Ovary (tissue), 9 donors: ENCODE measurements around the gene PTPRQ. TPM values are rescaled to one million over a fixed set of nuclear protein-coding genes. Genes with fewer than 3 reads are reported as not detected.

Source experiments
- DNase-seq, 5 donors: peaks; one replicate each; pipeline ENCODE4 v3.0.0-alpha.2; 2019 to 2020
- H3K27ac ChIP-seq, 2 donors: fragments of 200-600 bp; one replicate each; pipeline versions ENCODE4 v1.5.1 to v1.8.0; 2019 to 2022
- H3K27me3 ChIP-seq: fragments of 200-600 bp; one replicate; pipeline ENCODE4 v1.8.0; 2022
- H3K36me3 ChIP-seq: fragments of 200-600 bp; sonication (generic); one replicate; pipeline ENCODE4 v1.5.1; 2019
- H3K4me1 ChIP-seq: one replicate; pipeline ENCODE4 v1.8.1; 2013; ENCODE audit warnings: mild to moderate bottlenecking, moderate library complexity; ENCODE audit not compliant: insufficient read depth
- H3K4me3 ChIP-seq: fragments of 200-600 bp; sonication (generic); one replicate; pipeline ENCODE4 v1.5.1; 2017
- H3K9me3 ChIP-seq, 2 donors: fragments of 200-600 bp in 1 of 2; sonication (generic) in 1 of 2; one replicate each; pipeline versions ENCODE4 v1.5.1 to v1.8.1; 2013 to 2019; ENCODE audit warnings: mild to moderate bottlenecking in 1 of 2, moderate library complexity in 1 of 2
- CTCF ChIP-seq, 3 donors: fragments of 450-650 bp in 2 of 3; fragments of 200-600 bp in 1 of 3; IDR thresholded peaks; one replicate each; pipeline versions ENCODE4 v1.5.1 to v1.8.0; 2016 to 2022; ENCODE audit warnings: antibody characterized with exemption in 3 of 3, mild to moderate bottlenecking in 1 of 3
- EP300 ChIP-seq: sonication (generic); formaldehyde crosslinking; IDR thresholded peaks from one replicate; pipeline ENCODE4 v1.6.1; 2017; ENCODE audit warnings: antibody characterized with exemption
- POLR2A ChIP-seq: fragments of 450-650 bp; IDR thresholded peaks from one replicate; pipeline ENCODE4 v1.6.1; 2017; ENCODE audit warnings: antibody characterized with exemption, mild to moderate bottlenecking, moderate library complexity
- WGBS, 3 donors: extraction: QIAGEN DNeasy Blood & Tissue Kit in 1 of 3; methylation state at CpG; one replicate each; pipeline versions ENCODE4 v1.1.5 to v1.1.7; 2013 to 2017; 5-methylcytosine and 5-hydroxymethylcytosine counted together
- intact Hi-C, 4 donors: fragments of 100-400 bp; cut with DNase I; formaldehyde crosslinking; loops; one replicate each; pipeline versions ENCODE4 v1.11.0 to v1.15.1; 2022 to 2023
- polyA plus RNA-seq, 2 donors: library from polyadenylated mRNA; stranded (reverse); fragments of 200-250 nt in 1 of 2; fragments of 350-450 nt in 1 of 2; fragmentation: Illumina TruSeq in 1 of 2; extraction: RNeasy Lipid Tissue Mini Kit (QIAGEN cat#74804) in 1 of 2; gene quantifications; one replicate each; pipeline ENCODE4 v1.2.3, GENCODE V29; 2013 to 2014
- total RNA-seq, 7 donors: library from RNA; depleted of rRNA in 2 of 7; stranded (reverse); fragments of >200 nt in 2 of 7; fragmentation: NEBNext Ultra II Directional in 3 of 7; extraction: Animal tissue kit (Norgen Biotek cat#: 25700) in 3 of 7; gene quantifications; one replicate each; pipeline versions ENCODE4 v1.1.0 to v1.2.4, GENCODE V29; 2016 to 2023
- donor health status: DM: no; HTN: no; CAD: no; lungs with moderate emphysema.
- donor health status: DM: no; HTN: no; CAD: no.
- donor health status: Bipolar disorder and iron deficiency.
- donor health status: DM: yes; HTN: yes; CAD: no.
- donor health status: DM: no; HTN: no; CAD: no.
- donor health status: DM: yes; HTN: yes; CAD: no.

Gene PTPRQ
- total and polyA plus RNA-seq, 9 donors: 0.05 to 18.8 (median 0.23) TPM

- H3K4me3 ChIP-seq: no peak overlapping the region
- H3K9me3 ChIP-seq: no peaks in the 10 kb centered on the region
- H3K4me1 ChIP-seq: no peaks in the 10 kb centered on the region
- no peak for DNase-seq
- H3K36me3 ChIP-seq: no peaks in the 10 kb centered on the region
- intact Hi-C loops: no loop called here
- no peak overlapping the region for H3K27ac ChIP-seq
- TF ChIP-seq POLR2A: no peak
- TF ChIP-seq EP300: no peak
- no peak for TF ChIP-seq CTCF (IDR thresholded peaks at IDR 0.05)
- 51 to 66% (median 55%) methylated on average over 5 of the region's 5 CpGs for WGBS, 3 donors
- H3K27me3 ChIP-seq: no peaks in the 10 kb centered on the region
Measured at GRCh38 chr12:80598004-80598606, 154.1 kb downstream of the PTPRQ start.

- Histone ChIP-seq H3K27me3 (no peaks in the 10 kb centered on the region), H3K4me3 (no peak overlapping the region), H3K36me3 (no peaks in the 10 kb centered on the region), H3K4me1 (no peaks in the 10 kb centered on the region), H3K27ac (no peak overlapping the region), H3K9me3 (no peaks in the 10 kb centered on the region)
- DNase-seq: no peak
- 88 to 96% (median 93%) methylated on average over 3 of the region's 3 CpGs for WGBS, 3 donors
- intact Hi-C loops: no loop called here
- TF ChIP-seq CTCF (IDR thresholded peaks at IDR 0.05) (no peak), EP300 (no peak), POLR2A (no peak)
Measured at GRCh38 chr12:80602455-80602854, 158.4 kb downstream of the PTPRQ start.

- H3K9me3 ChIP-seq: no peaks in the 10 kb centered on the region
- 82 to 86% (median 84%) methylated on average over 3 of the region's 3 CpGs for WGBS, 3 donors
- no peaks in the 10 kb centered on the region for H3K4me1 ChIP-seq
- no peak overlapping the region for H3K4me3 ChIP-seq
- DNase-seq: no peak
- TF ChIP-seq CTCF (IDR thresholded peaks at IDR 0.05): no peak
- no peak for TF ChIP-seq POLR2A
- no peak for TF ChIP-seq EP300
- no peaks in the 10 kb centered on the region for H3K27me3 ChIP-seq
- intact Hi-C loops: no loop called here
- no peak overlapping the region for H3K27ac ChIP-seq
- H3K36me3 ChIP-seq: no peaks in the 10 kb centered on the region
Measured at GRCh38 chr12:80607361-80608135, 163.5 kb downstream of the PTPRQ start.

GRCh38 chr12:80617733-80618132 lies 173.7 kb downstream of the PTPRQ start:
- TF ChIP-seq POLR2A (no peak), CTCF (IDR thresholded peaks at IDR 0.05) (no peak), EP300 (no peak)
- no peak overlapping the region for H3K27ac ChIP-seq
- no peaks in the 10 kb centered on the region for H3K4me1 ChIP-seq
- H3K4me3 ChIP-seq: no peak overlapping the region
- H3K36me3 ChIP-seq: no peaks in the 10 kb centered on the region
- H3K27me3 ChIP-seq: no peaks in the 10 kb centered on the region
- DNase-seq: no peak
- intact Hi-C loops: no loop called here
- H3K9me3 ChIP-seq: no peaks in the 10 kb centered on the region
